SK-N-SH (cell line): ENCODE data around the gene USP26.

Experiments
- EZH2phosphoT487 ChIP-seq: fragments of 200-600 bp; sonication (generic); IDR thresholded peaks from 2 replicates; pipeline ENCODE4 v1.6.1; 2017; ENCODE audit warnings: low read depth, mixed run types, mild to moderate bottlenecking, antibody characterized with exemption, moderate library complexity, borderline replicate concordance
- JUND ChIP-seq: IDR thresholded peaks from 2 replicates; pipeline ENCODE4 v1.4.0; 2012
- MXI1 ChIP-seq: IDR thresholded peaks from 2 replicates; pipeline ENCODE4 v1.6.1; 2012; ENCODE audit warnings: mild to moderate bottlenecking, low read depth, low read length, improper control_type of control experiment
- NRF1 ChIP-seq: IDR thresholded peaks from 2 replicates; pipeline ENCODE4 v1.6.1; 2012; ENCODE audit warnings: low read depth, mild to moderate bottlenecking, low read length
- POLR2AphosphoS5 ChIP-seq: IDR thresholded peaks from 2 replicates; pipeline ENCODE4 v1.6.1; 2012; ENCODE audit warnings: low read depth, low read length
- RFX5 ChIP-seq: IDR thresholded peaks from 2 replicates; pipeline ENCODE4 v1.6.1; 2012; ENCODE audit warnings: mild to moderate bottlenecking, improper control_type of control experiment, low read length
- SIN3A ChIP-seq: IDR thresholded peaks from 2 replicates; pipeline ENCODE4 v1.6.1; 2012; ENCODE audit warnings: low read depth, mild to moderate bottlenecking, low read length, moderate library complexity, borderline replicate concordance
- SMC3 ChIP-seq: IDR thresholded peaks from 2 replicates; pipeline ENCODE4 v1.6.1; 2012; ENCODE audit warnings: low read depth, low read length, improper control_type of control experiment
- TAF1 ChIP-seq: IDR thresholded peaks from 2 replicates; pipeline ENCODE4 v1.6.1; 2012; ENCODE audit warnings: low read depth, mild to moderate bottlenecking, low read length, moderate library complexity, borderline replicate concordance
- TCF12 ChIP-seq: IDR thresholded peaks from 2 replicates; pipeline ENCODE4 v1.4.0; 2012
- TEAD4 ChIP-seq: IDR thresholded peaks from 2 replicates; pipeline ENCODE4 v1.4.0; 2012; ENCODE audit warnings: mild to moderate bottlenecking, borderline replicate concordance; ENCODE audit not compliant: insufficient read depth
- TF ChIP-seq, protein P1 (sequence below): IDR thresholded peaks from 2 replicates; pipeline ENCODE4 v1.4.0; 2012; ENCODE audit warnings: low read depth
- TF ChIP-seq, protein P2 (sequence below): fragments of 200-600 bp; sonication (generic); IDR thresholded peaks from 2 replicates; pipeline ENCODE4 v1.6.1; 2017; ENCODE audit warnings: antibody characterized with exemption, mild to moderate bottlenecking, moderate library complexity

DNA sequence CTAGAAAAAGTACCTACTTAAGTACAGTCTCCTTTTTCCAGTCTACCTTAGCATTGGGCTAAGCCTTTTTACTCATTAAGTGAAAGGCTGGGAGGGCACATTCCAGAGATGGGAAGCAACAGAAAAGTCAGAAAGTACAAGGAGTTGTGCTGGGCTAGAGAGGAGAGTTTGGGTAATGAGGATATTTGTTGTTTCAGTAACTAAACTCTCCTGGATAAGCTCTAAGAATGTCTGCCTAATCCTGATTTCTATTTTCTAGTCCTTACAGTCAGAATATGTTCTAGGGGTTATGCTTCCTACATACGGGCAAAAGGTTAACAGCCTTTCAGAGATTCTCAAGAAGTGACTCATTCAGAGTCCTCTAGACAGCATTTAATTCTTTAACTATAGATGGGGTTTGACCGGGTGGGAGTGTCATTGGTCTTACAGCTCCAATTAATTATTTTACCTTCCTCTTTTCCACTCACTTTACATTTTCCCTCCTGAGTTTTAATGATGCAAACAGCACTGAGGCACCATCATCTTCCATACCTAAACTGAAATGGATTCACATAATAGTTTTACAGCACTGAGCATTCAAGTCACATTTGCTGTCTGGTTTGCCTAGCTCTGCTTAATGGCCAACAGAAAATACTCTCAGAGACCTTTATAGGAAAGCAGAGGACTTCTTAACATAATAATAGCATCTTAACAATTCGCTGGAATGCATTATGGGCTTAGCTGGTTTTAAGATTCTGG is 42.9 kb downstream of the USP26 start:
- TF ChIP-seq SIN3A = no peak
- TF ChIP-seq, protein P1, sequence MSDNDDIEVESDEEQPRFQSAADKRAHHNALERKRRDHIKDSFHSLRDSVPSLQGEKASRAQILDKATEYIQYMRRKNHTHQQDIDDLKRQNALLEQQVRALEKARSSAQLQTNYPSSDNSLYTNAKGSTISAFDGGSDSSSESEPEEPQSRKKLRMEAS = no peak
- TF ChIP-seq POLR2AphosphoS5 = no peak
- TF ChIP-seq MXI1 = no peak
- TF ChIP-seq, protein P2, sequence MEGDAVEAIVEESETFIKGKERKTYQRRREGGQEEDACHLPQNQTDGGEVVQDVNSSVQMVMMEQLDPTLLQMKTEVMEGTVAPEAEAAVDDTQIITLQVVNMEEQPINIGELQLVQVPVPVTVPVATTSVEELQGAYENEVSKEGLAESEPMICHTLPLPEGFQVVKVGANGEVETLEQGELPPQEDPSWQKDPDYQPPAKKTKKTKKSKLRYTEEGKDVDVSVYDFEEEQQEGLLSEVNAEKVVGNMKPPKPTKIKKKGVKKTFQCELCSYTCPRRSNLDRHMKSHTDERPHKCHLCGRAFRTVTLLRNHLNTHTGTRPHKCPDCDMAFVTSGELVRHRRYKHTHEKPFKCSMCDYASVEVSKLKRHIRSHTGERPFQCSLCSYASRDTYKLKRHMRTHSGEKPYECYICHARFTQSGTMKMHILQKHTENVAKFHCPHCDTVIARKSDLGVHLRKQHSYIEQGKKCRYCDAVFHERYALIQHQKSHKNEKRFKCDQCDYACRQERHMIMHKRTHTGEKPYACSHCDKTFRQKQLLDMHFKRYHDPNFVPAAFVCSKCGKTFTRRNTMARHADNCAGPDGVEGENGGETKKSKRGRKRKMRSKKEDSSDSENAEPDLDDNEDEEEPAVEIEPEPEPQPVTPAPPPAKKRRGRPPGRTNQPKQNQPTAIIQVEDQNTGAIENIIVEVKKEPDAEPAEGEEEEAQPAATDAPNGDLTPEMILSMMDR = no peak
- no peak for TF ChIP-seq SMC3
- TF ChIP-seq TCF12 = no peak
- no peak for TF ChIP-seq RFX5
- TF ChIP-seq JUND = no peak
- no peak for TF ChIP-seq TAF1
- no peak for TF ChIP-seq TEAD4
- no peak for TF ChIP-seq EZH2phosphoT487
- TF ChIP-seq NRF1 = no peak
